Embryonic facial prominence (tissue), 1 donor: Measurements from ENCODE around the gene CRYGS.
A peak's percentile ranks its signal among the peaks of the same experiment; 100 is the strongest.
"Not testable (repeated sequence)": the region's sequence is repeated elsewhere in the genome, so short reads cannot be mapped to it uniquely, and the experiment has no call there.

Experiments
- DNase-seq: peaks from one replicate; pipeline ENCODE4 v3.0.0-alpha.2; 2016; ENCODE audit errors: extremely low spot score

CRYGS gene

GRCh38 chr3:186544281-186544680, at the start of gene CRYGS:
TSS of gene CRYGS (minus strand) at chr3:186544380. CDS start at chr3:186544326, 54 bp downstream.
- no peak for DNase-seq

DNA sequence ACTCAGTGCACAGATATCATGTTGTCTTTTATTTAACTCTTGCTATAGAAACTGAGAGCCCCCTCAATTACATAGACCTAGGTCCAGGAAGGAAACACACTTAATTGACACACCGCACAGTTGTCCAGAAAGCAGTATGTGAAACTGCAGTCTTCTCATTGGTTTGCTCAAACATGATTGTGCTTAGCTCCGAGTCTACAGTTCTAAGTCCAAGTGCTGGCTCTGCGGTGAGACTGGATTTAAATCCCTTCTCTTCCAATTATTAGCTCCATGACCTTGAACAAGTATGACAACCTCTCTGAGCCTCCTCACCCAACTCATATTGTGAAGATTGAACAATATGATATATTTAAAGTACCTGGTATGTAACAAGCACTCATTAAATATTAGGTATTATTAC, 49.7 kb upstream of the CRYGS start:
- DNase-seq: no peak

DNA sequence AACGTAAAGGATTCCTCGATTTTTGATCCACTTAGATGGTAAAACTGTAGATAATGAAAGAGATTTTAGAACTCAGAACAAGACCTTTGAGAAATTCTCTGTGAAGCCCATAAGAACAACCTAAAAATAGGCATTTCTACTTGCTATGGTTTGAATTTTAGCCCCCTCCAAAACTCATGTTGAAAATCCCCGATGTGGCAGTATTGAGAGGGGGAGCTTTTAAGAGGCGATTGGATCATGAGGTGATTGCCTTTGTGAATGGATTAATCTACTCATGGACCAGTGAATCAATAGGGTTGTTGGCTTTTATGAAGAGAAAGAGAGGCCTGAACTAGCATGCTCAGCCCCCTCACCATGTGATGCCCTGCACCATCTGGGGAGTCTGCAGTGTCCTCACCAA, 48.5 kb upstream of the CRYGS start:
- no peak for DNase-seq

DNA sequence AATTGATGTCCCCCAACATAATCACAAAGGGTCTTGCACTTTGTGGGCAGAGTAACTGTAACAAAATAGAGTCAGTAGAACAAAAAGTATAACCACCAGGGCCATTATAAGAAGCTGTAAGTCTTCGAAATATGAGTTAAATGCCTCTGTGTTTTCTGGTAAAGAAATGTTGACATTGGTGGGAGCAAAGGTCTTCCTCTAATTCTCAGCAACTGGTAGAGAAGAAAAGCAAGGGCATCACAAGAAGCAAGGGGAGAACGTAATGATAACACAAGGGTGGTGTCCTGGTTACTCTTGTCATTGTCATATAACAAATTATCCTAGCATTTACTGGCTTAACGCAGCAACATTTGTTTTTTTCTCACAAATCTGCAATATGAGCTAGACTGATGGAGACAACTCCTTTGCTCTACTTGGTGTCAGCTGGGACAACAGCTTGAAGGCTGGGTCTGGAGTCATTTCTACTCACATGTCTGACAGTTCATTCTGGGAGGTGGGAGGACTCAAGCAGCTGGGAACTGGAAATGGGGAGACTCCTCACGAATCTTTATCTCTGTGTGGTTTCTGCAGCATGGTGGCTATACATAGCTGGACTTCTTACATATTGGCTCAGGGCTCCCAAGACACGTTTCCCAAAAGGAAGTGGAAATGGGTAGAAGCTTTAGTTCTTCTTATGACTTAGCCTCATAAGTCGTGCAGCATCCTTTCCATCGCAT, 46.6 kb upstream of the CRYGS start:
- DNase-seq: no peak

GRCh38 chr3:186589856-186590579, 45.8 kb upstream of the CRYGS start:
- no peak for DNase-seq

- DNase-seq: no peak
These were observed 44.9 kb upstream of the CRYGS start for GRCh38 chr3:186589121-186589520.

DNA sequence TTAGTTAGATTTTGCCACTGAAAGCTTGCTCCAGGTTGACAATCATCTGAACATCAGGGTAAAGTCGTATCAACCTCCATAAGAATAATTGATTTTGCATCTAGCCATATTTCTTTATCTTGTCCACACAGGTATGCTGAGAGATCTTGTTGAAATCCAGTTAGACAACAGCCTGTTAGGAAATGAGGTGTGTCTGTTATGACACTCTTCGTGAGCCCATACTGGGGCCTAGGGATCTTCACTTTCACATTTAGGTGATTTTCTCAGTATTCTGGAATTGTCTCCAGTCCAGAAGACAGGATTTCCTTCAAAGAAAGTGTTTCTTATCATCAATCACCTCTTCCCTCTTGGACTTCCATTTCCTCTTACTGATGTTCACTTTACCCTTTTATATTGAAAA, 44.5 kb upstream of the CRYGS start:
- no peak for DNase-seq

GRCh38 chr3:186587183-186587582, 43.0 kb upstream of the CRYGS start:
- DNase-seq: no peak

GRCh38 chr3:186586245-186586644, 42.1 kb upstream of the CRYGS start:
- DNase-seq: not testable (repeated sequence)

DNA sequence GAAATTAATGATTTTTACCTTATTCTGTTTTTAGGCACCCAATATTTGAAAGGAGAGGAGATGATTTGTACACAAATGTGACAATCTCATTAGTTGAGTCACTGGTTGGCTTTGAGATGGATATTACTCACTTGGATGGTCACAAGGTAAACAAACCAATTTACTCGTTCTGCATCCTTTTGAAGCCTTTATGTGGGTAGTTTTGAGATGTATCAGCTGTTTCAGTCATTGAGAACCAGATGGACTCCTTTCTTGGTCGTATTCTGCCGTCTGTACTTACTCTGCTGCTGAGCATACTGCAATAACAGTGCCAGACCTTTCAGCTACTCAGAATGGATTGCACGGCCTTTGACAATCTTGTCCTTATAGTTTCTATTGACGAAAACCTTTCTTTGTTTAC, 39.7 kb upstream of the CRYGS start:
- no peak for DNase-seq

GRCh38 chr3:186582541-186582940, 38.4 kb upstream of the CRYGS start:
- DNase-seq: no peak

GRCh38 chr3:186580785-186581184, 36.6 kb upstream of the CRYGS start:
- no peak for DNase-seq

GRCh38 chr3:186577521-186577920, 33.3 kb upstream of the CRYGS start:
- DNase-seq: no peak

GRCh38 chr3:186571644-186572013, 27.4 kb upstream of the CRYGS start:
- no peak for DNase-seq

GRCh38 chr3:186570941-186571643, 26.9 kb upstream of the CRYGS start:
- no peak for DNase-seq

DNA sequence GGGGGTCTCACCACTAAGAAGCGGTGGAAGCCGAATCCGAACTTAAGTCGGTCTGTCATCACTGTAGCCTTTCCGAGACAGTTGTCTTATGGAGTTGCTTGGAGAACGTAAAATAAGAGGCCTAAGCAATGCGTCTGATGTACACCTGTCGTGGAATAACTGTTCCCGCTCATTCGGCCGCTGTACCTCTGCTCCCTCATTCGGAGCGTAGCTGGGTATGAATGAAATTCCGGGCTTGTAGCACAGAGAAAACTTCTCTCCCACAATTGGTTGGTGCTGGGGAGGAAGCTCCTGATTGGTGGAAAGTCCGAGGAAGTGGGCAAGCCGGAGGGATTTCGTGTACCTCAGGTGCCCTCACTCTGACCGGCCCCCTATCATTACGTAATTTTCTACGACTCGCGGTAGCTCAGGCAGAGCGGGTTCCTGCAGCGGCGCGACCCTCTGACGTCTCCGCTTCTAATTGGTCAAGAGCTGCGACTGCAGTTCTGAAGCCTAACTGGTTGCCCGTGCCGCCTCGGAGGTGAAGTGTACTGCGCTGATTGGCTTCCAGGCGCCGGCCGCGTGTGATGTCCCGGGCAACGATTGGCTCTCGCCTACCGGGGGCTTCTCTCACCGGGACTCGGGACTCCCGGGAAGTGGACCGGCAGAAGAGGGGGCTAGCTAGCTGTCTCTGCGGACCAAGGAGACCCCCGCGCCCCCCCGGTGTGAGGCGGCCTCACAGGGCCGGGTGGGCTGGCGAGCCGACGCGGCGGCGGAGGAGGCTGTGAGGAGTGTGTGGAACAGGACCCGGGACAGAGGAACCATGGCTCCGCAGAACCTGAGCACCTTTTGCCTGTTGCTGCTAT, 26.1 kb upstream of the CRYGS start, which contains the start of gene DNAJB11:
TSS of gene DNAJB11 (plus strand) at position 625 of the 845 bp plus-strand sequence. CDS start at position 803, 178 bp downstream.
- DNase-seq: peak; percentile 99

DNA sequence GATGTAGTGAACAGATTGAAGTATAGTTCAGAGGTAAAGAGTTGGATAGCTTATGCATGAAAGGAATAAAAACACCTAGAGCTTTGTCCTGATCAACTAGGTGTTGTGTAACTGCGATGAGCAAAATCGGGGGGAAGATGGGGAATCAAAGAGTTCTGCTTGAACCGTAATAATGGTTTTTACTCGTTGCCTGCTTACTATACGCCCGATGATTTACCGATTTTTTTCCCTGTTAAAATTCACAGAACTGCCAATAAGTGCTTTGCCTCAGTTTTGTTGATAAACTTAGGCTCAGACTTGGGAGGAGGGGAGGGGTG, 25.6 kb upstream of the CRYGS start:
- no peak for DNase-seq

DNA sequence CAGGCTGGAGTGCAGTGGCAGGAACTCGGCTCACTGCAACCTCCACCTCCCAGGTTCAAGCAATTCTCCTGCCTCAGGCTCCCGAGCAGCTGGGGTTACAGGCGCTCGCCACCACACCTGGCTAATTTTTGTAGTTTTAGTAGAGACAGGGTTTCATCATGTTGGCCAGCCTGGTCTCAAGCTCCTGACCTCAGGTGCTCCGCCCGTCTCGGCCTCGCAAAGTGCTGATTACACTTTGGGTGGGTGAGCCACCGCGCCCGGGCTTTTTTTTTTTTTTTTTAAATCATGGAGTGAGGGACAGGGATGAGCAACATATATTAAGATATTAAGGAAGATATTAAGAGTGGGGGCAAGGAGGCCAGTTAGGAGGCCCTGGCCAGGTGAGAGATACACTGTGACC, 25.2 kb upstream of the CRYGS start:
- not testable (repeated sequence) for DNase-seq

GRCh38 chr3:186567072-186567921, 23.1 kb upstream of the CRYGS start, which contains the start of gene TBCCD1:
TSS of gene TBCCD1 (minus strand) at chr3:186567339. CDS start at chr3:186564329, 3,010 bp downstream.
- peak; percentile 58 for DNase-seq

DNA sequence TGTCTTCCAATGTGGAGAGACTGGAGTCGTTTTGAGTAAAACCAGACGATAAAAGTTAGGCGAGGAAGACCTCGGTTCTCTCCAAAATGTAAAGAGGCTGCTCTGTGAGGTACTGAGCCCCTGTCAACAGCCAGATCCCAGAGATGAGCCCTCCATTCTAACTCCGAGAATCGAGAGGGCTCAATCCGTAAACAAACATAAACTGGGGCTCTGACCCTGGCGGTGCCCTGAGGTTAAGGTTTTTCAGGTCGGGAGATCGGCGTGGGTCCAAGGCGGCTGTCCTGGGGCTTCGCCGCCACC, 22.5 kb upstream of the CRYGS start:
- no peak for DNase-seq

DNA sequence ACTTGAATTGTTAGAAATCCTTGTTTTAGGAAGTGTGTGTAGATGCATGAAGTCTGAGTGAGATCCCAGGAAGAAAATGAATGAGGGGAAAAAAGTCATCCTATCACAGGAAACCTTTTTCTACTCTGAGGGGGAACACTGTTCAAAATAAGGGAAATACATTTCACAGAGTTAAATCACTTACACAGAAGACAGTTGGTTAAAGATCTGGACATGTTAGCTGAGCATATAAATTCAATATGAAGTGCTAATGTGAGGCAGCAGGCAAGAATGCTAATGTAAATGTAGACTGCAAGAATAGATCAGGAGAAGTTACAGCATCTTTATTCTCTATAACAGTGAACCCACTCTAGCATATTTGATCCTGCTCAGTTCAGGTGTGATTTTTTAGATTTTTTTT, 20.4 kb upstream of the CRYGS start:
- DNase-seq: no peak
